Activated T-helper 1 cell treated with anti-CD3 and anti-CD28 coated beads, Interleukin-2, amount 50 U/mL, for 16 hours (primary cell): ENCODE results near the gene GOLGA6B.
"Not testable (repeated sequence)": the region's sequence is repeated elsewhere in the genome, so short reads cannot be mapped to it uniquely, and the experiment has no call there.

Source experiments
- DNase-seq, 2 donors: peaks; one replicate each; pipeline ENCODE4 v3.0.0-alpha.2; 2020; ENCODE audit warnings: low read depth in 1 of 2, low spot score in 1 of 2

GOLGA6B gene

DNA sequence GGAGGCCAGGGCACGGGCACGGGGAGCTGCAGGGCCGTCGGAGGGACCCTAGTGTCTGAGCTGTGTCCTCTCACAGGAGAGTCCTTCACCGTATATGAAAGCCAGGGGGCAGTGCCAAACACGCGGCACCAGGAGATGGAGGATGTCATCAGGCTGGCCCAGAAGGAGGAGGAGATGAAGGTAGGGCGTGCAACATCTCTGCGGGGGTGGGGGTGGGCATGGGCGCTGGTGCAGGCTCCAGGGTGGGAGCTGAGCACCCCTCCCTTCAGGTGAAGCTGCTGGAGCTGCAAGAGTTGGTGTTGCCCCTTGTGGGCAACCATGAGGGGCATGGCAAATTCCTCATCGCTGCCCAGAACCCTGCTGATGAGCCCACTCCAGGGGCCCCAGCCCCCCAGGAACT lies 11.2 kb downstream of the GOLGA6B start:
- DNase-seq = not testable (repeated sequence)

- DNase-seq = not testable (repeated sequence)
Observed at GRCh38 chr15:72669803-72670202, 15.3 kb downstream of the GOLGA6B start.

- DNase-seq = peak; percentile 32 to 40
Observed at GRCh38 chr15:72670656-72671352, 16.3 kb downstream of the GOLGA6B start.

GRCh38 chr15:72671525-72671924 lies 17.0 kb downstream of the GOLGA6B start:
- DNase-seq = no peak

DNA sequence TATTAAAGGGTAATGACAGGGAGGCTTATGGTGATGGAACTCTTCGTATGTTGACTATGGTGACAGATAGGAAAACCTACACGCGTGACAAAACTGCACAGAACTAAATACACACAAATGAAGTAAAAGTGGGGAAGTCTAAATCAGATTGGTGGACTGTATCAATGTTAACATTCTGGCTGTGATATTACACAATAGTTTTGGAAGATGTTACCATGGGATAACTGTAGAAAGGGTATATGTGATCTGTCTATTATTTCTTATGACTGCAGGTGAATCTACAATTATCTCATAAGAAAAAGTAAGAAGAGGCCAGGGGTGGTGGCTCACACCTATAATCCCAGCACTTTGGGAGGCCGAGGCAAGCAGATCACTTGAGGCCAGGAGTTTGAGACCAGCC lies 22.3 kb downstream of the GOLGA6B start:
- no peak for DNase-seq

DNA sequence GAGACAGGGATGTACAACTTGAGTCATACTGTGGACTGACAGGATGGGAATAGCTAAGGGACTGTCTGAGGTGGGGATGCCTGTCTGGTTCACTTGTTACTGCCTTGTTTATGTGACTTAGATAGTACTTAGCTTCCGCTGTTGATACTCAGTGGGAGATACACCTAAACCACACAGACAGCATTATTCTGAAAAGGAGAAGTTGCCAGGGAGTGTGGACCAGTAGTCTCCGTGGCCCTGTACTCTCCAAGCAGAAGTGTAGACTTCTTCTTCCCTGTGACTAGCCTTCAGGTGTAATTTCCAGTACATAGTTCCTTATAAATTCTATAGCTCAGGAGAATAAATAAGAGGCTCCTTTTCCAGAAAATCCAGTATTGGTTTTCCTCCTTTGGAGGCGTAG lies 26.4 kb downstream of the GOLGA6B start:
- DNase-seq = no peak

DNA sequence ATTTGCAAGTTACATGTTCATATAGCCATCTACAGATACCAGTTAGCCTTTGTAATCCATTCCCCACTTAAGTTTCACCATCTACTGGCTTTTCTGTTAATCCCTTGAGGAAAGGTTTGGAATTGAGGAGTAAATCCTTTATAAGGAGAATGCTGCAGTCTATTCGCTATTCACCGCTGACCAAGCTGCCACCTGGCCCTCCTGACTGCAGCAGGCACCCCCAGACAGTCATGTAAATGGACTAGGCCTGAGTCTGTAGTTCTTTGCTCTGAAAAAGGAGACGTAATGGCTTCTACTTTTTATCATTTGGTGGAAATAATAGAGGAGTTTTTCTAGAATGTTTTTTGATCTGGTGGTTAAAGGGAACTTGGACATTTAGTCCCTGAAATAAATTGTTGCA lies 28.3 kb downstream of the GOLGA6B start:
- DNase-seq = no peak

GRCh38 chr15:72685301-72685924 lies 30.9 kb downstream of the GOLGA6B start:
- no peak for DNase-seq

GRCh38 chr15:72685925-72686794 lies 31.7 kb downstream of the GOLGA6B start, which contains the start of the genes BBS4 and HIGD2B:
Gene BBS4, plus strand, starts transcription at chr15:72686207. Its CDS starts 21 bp downstream, at chr15:72686228.
Gene HIGD2B, minus strand, starts transcription at chr15:72686182. Its CDS starts 9,808 bp downstream, at chr15:72676374.
- peak; percentile 68 to 73 for DNase-seq

GRCh38 chr15:72688697-72689096 lies 34.2 kb downstream of the GOLGA6B start:
- no peak for DNase-seq

GRCh38 chr15:72690938-72691337 lies 36.4 kb downstream of the GOLGA6B start:
- DNase-seq = no peak

- DNase-seq = no peak
Observed at GRCh38 chr15:72698938-72699337, 44.4 kb downstream of the GOLGA6B start.

DNA sequence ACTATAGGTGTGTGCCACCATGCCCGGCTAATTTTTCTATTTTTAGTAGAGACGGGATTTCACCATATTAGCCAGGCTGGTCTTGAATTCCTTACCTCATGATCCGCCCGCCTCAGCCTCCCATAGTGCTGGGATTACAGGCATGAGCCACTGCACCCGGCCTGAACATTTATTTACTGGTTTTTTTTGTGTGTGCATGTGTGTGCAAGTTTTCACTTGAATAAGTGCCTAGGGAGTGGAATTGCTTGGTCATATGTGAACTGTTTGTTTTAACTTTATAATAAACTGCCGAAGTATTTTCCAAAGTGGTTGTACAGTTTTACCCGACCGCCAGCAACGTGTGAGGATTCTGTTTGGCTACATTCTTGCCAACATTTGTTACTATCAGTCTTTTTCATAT lies 45.6 kb downstream of the GOLGA6B start:
- no peak for DNase-seq

- no peak for DNase-seq
Observed at GRCh38 chr15:72706266-72706665, 51.8 kb downstream of the GOLGA6B start.

DNA sequence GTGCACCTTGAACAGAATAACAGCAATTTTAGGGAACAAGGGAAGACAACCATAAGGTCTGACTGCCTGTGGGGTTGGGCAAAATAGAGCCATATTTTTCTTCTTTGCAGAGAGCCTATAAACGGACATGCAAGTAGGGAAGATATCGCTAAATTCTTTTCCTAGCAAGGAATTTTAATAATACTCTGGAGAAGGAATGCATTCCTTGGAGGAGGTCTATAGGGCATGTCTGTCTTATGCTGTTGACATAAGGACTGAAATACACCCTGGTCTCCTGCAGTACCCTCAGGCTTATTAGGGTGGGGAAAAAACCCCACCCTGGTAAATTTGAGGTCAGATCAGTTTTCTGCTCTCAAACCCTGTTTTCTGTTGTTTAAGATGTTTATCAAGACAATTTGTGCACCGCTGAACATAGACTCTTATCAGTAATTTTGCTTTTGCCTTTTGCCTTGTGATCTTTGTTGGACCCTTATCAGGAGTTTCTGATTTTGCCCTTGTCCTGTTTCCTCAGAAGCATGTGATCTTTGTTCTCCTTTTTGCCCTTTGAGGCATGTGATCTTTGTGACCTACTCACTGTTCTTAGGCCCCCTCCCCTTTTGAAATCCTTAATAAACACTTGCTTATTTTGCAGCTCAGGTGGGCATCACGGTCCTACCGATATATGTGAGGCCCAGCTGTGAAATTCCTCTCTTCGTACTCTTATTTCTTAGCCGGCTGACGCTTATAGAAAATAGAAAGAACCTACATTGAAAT lies 54.2 kb downstream of the GOLGA6B start:
- DNase-seq = not testable (repeated sequence)
